ENCODE results near the gene CCDC102B. TPM values are rescaled to one million over a fixed set of nuclear protein-coding genes. Genes with fewer than 3 reads are reported as not detected.

CCDC102B gene
- total and polyA plus RNA-seq, 2 of the 8 experiments (the other 6 are each of a cell fraction or from before 2014, with no cell fraction given), result 0.80 to 1.1 TPM

- Histone ChIP-seq H4K91ac (replicated peaks; ENCODE audit: insufficient read length, low read length) (no peak overlapping the region), H3K79me1 (ENCODE audit: low read depth, low read length) (no peaks in the 10 kb centered on the region), H2BK5ac (ENCODE audit: low read depth, low read length) (no peak overlapping the region), H3K27me3 (replicated peaks in 1 of 4; ENCODE audit: control insufficient read depth in 3 of 4, extremely low read depth in 1 of 4, insufficient read depth in 3 of 4, low read length in 3 of 4) (no peaks in the 10 kb centered on the region), H3K36me3 (ENCODE audit: control insufficient read depth in 2 of 4, insufficient read depth in 4 of 4, low read length in 3 of 4) (no peaks in the 10 kb centered on the region), H3K56ac (replicated peaks; ENCODE audit: insufficient read length, low read depth, low read length) (no peak overlapping the region), H3K18ac (ENCODE audit: extremely low read depth, low read length) (no peak overlapping the region), H3K4ac (replicated peaks; ENCODE audit: insufficient read length, low read depth, low read length) (no peak overlapping the region), H3K4me3 (ENCODE audit: extremely low read depth in 1 of 4, insufficient read depth in 2 of 4, low read depth in 3 of 4, low read length in 4 of 4) (no peak overlapping the region), H2BK12ac (ENCODE audit: low read depth, low read length) (no peak overlapping the region), H3K27ac (ENCODE audit: low read depth, low read length) (no peak overlapping the region), H3K79me2 (ENCODE audit: control insufficient read depth in 1 of 2, insufficient read depth in 2 of 2, low read length in 2 of 2) (no peaks in the 10 kb centered on the region), H3K9ac (replicated peaks in 1 of 4; ENCODE audit: extremely low read depth in 1 of 4, low read depth in 3 of 4, low read length in 3 of 4) (no peak overlapping the region), H3K4me1 (replicated peaks in 1 of 4; ENCODE audit: control insufficient read depth in 3 of 4, insufficient read depth in 4 of 4, low read length in 3 of 4) (no peaks in the 10 kb centered on the region), H3K23me2 (ENCODE audit: low read depth, low read length) (no peaks in the 10 kb centered on the region), H3K9me3 (ENCODE audit: insufficient read depth in 2 of 2, low read depth in 1 of 2, low read length in 1 of 2) (no peaks in the 10 kb centered on the region), H4K20me1 (replicated peaks in 1 of 2; ENCODE audit: control insufficient read depth in 1 of 2, insufficient read depth in 2 of 2, low read length in 2 of 2) (no peaks in the 10 kb centered on the region), H3K4me2 (ENCODE audit: insufficient read depth in 1 of 2, low read depth in 2 of 2, low read length in 2 of 2) (no peak overlapping the region), H4K8ac (ENCODE audit: extremely low read depth, insufficient read depth, low read length) (no peak overlapping the region), H2BK120ac (replicated peaks; ENCODE audit: low read depth, low read length) (no peak overlapping the region), H2BK15ac (ENCODE audit: low read length) (no peak overlapping the region), H4K5ac (ENCODE audit: insufficient read length, low read depth, low read length) (no peak overlapping the region), H3K14ac (ENCODE audit: insufficient read length) (no peak overlapping the region), H3K23ac (ENCODE audit: insufficient read length) (no peak overlapping the region), H2BK20ac (ENCODE audit: low read length) (no peak overlapping the region), H2AFZ (ENCODE audit: low read length) (no peak overlapping the region), H2AK5ac (ENCODE audit: low read depth, low read length) (no peak overlapping the region)
- TF ChIP-seq FOSL1 (IDR thresholded peaks at IDR 0.05; ENCODE audit: insufficient read depth, low read depth, low read length) (no peak), TAF1 (IDR thresholded peaks at IDR 0.05; ENCODE audit: low read depth, low read length) (no peak), EZH2 (IDR thresholded peaks at IDR 0.05; ENCODE audit: low read depth, low read length, severe bottlenecking) (no peak), TAF7 (optimal IDR thresholded peaks at IDR 0.05; ENCODE audit: borderline replicate concordance, low read depth, low read length) (no peak), NANOG (IDR thresholded peaks at IDR 0.05; ENCODE audit: insufficient read depth, low read depth, low read length, poor library complexity, severe bottlenecking) (no peak), SAP30 (IDR thresholded peaks at IDR 0.05; ENCODE audit: insufficient read depth, insufficient replicate concordance, low read length) (no peak), KDM1A (IDR thresholded peaks at IDR 0.05; ENCODE audit: borderline replicate concordance, low read length) (no peak), RBBP5 (IDR thresholded peaks at IDR 0.05; ENCODE audit: borderline replicate concordance, low read depth, low read length) (no peak), SP1 (IDR thresholded peaks at IDR 0.05; ENCODE audit: low read depth, low read length) (no peak), ASH2L (IDR thresholded peaks at IDR 0.05; ENCODE audit: low read length) (no peak), CBX8 (IDR thresholded peaks at IDR 0.05; ENCODE audit: borderline replicate concordance, low read depth, low read length) (no peak), BRCA1 (IDR thresholded peaks at IDR 0.05; ENCODE audit: low read depth, low read length) (no peak), SP2 (IDR thresholded peaks at IDR 0.05; ENCODE audit: low read length) (no peak), SRF (IDR thresholded peaks at IDR 0.05; ENCODE audit: low read depth, low read length) (no peak)
- no peak for FAIRE-seq
- POLR2A ChIA-PET (ENCODE audit: partially characterized antibody), result no interaction called here
- CTCF ChIA-PET (ENCODE audit: partially characterized antibody), result no interaction called here
- whole genome bisulfite sequencing, 2 experiments (ENCODE audit: extremely low coverage in 1 of 2, insufficient coverage in 1 of 2, insufficient read length in 1 of 2, insufficient replicate concordance in 2 of 2, low coverage in 1 of 2, low lambda C conversion rate in 2 of 2, missing lambda C conversion rate in 1 of 2), result 89% methylated on average over 2 of the region's 2 CpGs; no CpG with 5 or more reads in 1 of the 2 experiments
- DNase-seq (ENCODE audit: low read depth in 1 of 2, low spot score in 2 of 2), result no peak
These were observed 122.0 kb downstream of the CCDC102B start for GRCh38 chr18:68919900-68920299.
